ENCODE measurements around the gene FBXW11.

Gene FBXW11

DNA sequence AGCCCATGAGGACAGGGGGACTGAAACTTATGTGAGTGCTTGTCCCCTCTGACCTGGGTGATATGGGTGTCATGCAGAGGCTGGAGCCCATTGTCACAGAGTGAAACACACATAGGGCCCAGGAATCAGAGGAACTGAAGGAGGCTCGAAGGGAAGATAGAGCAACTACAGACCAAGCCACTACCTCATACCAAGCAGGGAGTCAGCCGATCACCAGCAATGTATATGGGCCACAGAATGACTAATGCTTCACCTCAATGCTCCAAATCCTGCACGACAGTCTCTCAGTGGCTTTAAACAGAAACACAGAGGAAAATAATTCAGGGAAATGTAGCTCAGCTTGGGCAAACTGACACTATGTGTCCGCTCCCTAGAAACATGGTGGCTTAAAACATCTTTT is 8.9 kb upstream of the FBXW11 start:
- no peak for TF ChIP-seq CTCF (IDR thresholded peaks at IDR 0.05; ENCODE audit: low read depth, low read length)
- DNase-seq (ENCODE audit: extremely low read depth, low read depth), result no peak

GRCh38 chr5:172010278-172010677 is 3.8 kb upstream of the FBXW11 start:
- DNase-seq (ENCODE audit: extremely low read depth, low read depth), result no peak
- TF ChIP-seq CTCF (IDR thresholded peaks at IDR 0.05; ENCODE audit: low read depth, low read length), result peak; percentile 2; the same call in 1 of the 2 replicates

DNA sequence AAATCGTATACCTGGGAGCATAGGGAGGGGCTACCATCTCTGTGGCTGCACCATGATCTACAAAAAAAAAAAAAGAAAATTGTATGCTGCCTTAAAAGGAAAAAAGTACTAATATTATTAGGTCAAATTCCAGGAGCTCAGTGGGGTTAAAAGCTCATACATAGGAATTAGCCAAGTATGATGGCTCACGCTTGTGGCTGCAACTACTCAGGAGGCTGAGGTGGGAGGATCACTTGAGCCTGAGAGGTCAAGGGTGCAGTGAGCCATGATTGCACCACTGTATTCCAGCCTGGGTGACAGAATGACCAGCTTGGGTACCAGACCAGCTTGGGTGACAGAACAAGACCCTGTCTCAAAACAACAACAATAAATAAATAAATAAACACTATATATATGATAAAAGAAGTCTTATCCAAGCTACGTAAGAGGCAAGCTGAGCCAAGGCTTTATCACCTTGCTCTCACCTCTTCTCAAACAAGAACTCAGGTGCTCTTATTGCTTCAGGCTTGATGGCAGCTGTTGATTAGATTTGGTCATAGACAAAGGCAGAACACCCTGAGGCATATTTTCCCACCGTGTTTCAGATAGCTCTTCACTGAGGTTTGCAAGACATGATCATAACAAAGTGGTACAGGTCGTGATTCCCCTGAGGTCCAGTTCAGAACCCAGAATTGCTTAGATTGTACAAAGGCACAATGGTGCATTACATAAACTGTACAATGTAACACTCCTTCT is 3.3 kb upstream of the FBXW11 start:
- no peak for DNase-seq (ENCODE audit: extremely low read depth, low read depth)
- TF ChIP-seq CTCF (IDR thresholded peaks at IDR 0.05; ENCODE audit: low read depth, low read length), result no peak

- no peak for DNase-seq (ENCODE audit: extremely low read depth, low read depth)
- no peak for TF ChIP-seq CTCF (IDR thresholded peaks at IDR 0.05; ENCODE audit: low read depth, low read length)
These were observed 2.3 kb upstream of the FBXW11 start for GRCh38 chr5:172008689-172009141.

DNA sequence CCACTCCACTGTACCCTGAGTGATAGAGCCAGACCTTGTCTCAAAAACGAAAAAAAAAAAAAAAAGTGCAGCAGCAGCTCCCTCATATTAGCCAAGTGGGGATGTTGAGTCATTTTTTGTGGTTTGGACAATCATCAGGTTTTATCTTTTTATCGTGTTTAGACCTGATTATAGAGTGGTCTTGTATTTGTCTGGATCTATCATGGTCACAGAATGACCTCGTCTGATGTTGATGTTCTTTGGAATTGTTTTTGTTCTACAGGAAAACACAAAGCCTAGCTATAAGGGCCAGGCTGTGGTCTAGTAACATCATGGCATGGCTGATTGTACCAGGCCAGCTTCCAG is 1.6 kb upstream of the FBXW11 start:
- no peak for TF ChIP-seq CTCF (IDR thresholded peaks at IDR 0.05; ENCODE audit: low read depth, low read length)
- no peak for DNase-seq (ENCODE audit: extremely low read depth, low read depth)

DNA sequence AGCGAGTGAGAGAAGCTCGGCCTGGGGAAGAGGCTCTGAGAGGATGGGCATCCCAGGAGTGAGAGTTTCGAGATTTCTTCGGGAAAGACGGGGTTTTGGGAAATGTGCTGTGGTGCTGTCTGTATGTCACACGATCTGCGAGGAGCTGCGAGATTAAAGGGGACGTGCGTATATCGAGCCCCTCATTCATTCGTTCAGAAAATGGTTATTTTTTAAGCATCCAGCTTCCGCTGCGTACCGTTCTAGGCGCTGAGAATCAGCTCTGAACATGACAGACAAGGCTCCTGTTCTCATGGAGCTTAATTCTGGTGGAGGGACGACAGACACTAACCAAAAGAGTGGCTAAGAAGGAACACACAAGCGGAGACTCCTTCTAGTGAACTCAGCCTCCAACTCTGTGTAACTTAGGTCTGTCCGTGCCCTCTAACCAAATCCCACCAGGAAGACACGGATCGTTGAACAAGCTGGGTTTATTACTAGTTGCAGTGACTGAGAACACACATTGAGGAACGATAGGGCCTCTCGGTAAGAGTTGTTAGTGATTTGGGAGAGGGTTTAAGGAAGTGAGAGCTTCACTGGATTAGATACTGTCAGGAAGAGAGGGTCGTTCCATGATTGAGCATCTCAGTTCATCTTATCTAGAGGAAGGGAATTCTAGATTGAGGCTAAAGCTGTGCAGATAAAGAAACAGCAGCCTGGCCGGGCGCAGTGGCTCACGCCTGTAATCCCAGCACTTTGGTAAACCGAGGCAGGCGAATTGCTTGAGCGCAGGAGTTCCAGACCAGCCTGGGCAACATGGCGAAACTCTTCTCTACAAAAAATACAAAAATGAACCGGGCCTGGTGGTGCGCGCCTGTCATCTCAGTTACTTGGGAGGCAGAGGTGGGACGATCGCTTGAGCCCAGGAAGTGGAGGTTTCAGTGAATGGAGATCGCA is 1.0 kb upstream of the FBXW11 start:
- no peak for DNase-seq (ENCODE audit: extremely low read depth, low read depth)

More for the DNA sequence above, 1.0 kb upstream of the FBXW11 start:
- TF ChIP-seq CTCF (IDR thresholded peaks at IDR 0.05; ENCODE audit: low read depth, low read length), result no peak
